Endothelial cell of umbilical vein (primary cell): ENCODE results near the gene APBB2. TPM values are rescaled to one million over a fixed set of nuclear protein-coding genes. Genes with fewer than 3 reads are reported as not detected.
A peak's percentile ranks its signal among the peaks of the same experiment; 100 is the strongest.

Experiments used
- BruUV-seq: library from RNA; stranded (reverse); fragments of 400-500 nt; replicated peaks from 2 replicates; lab custom pipeline; 2021; lab: Mats Ljungman, UMichigan
- CTCF ChIA-PET: fragments of 300-600, 350-600 bp; sonication (Branson Sonifier 250); formaldehyde crosslinking; loops from one replicate; lab custom pipeline; 2021; ENCODE audit warnings: antibody characterized with exemption, inconsistent platforms; lab: Charles Lee
- POLR2A ChIA-PET: fragments of 300-600, 350-600 bp; sonication (Branson Sonifier 250); formaldehyde crosslinking; loops from one replicate; lab custom pipeline; 2021; ENCODE audit warnings: antibody characterized with exemption, inconsistent platforms; lab: Charles Lee
- DNase-seq: peaks from one replicate; pipeline ENCODE4 v3.0.0-alpha.2; 2011; ENCODE audit warnings: low read depth, low spot score
- FAIRE-seq: peaks from 2 replicates; lab custom pipeline; 2011; peaks lifted over from hg19 to GRCh38; lab: Jason Lieb, UNC
- H2AFZ ChIP-seq: 2 replicates; pipeline ENCODE4 v1.6.0; 2012; ENCODE audit warnings: low read depth, low read length, control low read depth, inconsistent platforms
- H3K27ac ChIP-seq: 2 replicates; pipeline ENCODE4 v1.5.1; 2011; ENCODE audit warnings: low read depth, mild to moderate bottlenecking, control low read depth, low read length, moderate library complexity; ENCODE audit not compliant: insufficient read depth
- H3K27me3 ChIP-seq, 2 experiments: 2 replicates each; pipeline versions ENCODE4 v1.6.0 to v1.6.1; 2011; ENCODE audit warnings: low read length in 2 of 2, mixed read lengths in 1 of 2; ENCODE audit not compliant: control insufficient read depth in 2 of 2, insufficient read depth in 2 of 2
- H3K36me3 ChIP-seq, 2 experiments: 2 replicates in 1 of 2; 3 replicates in 1 of 2; pipeline ENCODE4 v1.5.1; 2011; ENCODE audit warnings: low read length in 2 of 2, mild to moderate bottlenecking in 1 of 2, moderate library complexity in 1 of 2; ENCODE audit not compliant: control insufficient read depth in 2 of 2, insufficient read depth in 2 of 2; ENCODE audit errors: extremely low read depth in 1 of 2
- H3K4me1 ChIP-seq: 3 replicates; pipeline ENCODE4 v1.5.1; 2011; ENCODE audit warnings: mild to moderate bottlenecking, low read length; ENCODE audit not compliant: control insufficient read depth, insufficient read depth; ENCODE audit errors: extremely low read depth
- H3K4me2 ChIP-seq: 2 replicates; pipeline ENCODE4 v1.6.1; 2011; ENCODE audit warnings: low read length, control low read depth, mixed read lengths; ENCODE audit not compliant: insufficient read depth
- H3K4me3 ChIP-seq, 3 experiments: fragments of 200-600 bp in 1 of 3; sonication (generic), shearing (Covaris generic) in 1 of 3; replicated peaks in 1 of 3; 2 replicates each; pipeline ENCODE4 v1.5.1; 2011 to 2016; ENCODE audit warnings: control low read depth in 3 of 3, low read length in 3 of 3, mild to moderate bottlenecking in 2 of 3, inconsistent platforms in 1 of 3, low read depth in 1 of 3, moderate library complexity in 1 of 3; ENCODE audit not compliant: insufficient read depth in 1 of 3
- H3K79me2 ChIP-seq: 2 replicates; pipeline ENCODE4 v1.6.0; 2012; ENCODE audit warnings: low read length, inconsistent platforms; ENCODE audit not compliant: control insufficient read depth, insufficient read depth
- H3K9ac ChIP-seq: replicated peaks from 2 replicates; pipeline ENCODE3; 2011; ENCODE audit warnings: low read length, control low read depth; ENCODE audit not compliant: insufficient read depth; ENCODE audit errors: extremely low read depth
- H3K9me1 ChIP-seq: replicated peaks from 3 replicates; pipeline ENCODE4 v1.6.0; 2011; ENCODE audit warnings: mild to moderate bottlenecking, low read length; ENCODE audit not compliant: control insufficient read depth, insufficient read depth; ENCODE audit errors: extremely low read depth
- H3K9me3 ChIP-seq: replicated peaks from 2 replicates; pipeline ENCODE4 v1.5.1; 2012; ENCODE audit warnings: low read length, inconsistent platforms; ENCODE audit not compliant: control insufficient read depth, insufficient read depth
- H4K20me1 ChIP-seq: replicated peaks from 2 replicates; pipeline ENCODE3; 2011; ENCODE audit warnings: mild to moderate bottlenecking, low read length; ENCODE audit not compliant: control insufficient read depth, insufficient read depth; ENCODE audit errors: extremely low read depth
- CTCF ChIP-seq, 2 donors: IDR thresholded peaks; 1 replicate in 1 of 2; 2 replicates in 1 of 2; pipeline ENCODE4 v1.5.1; 2011; ENCODE audit warnings: low read length in 2 of 2, mild to moderate bottlenecking in 2 of 2, moderate library complexity in 2 of 2, control low read depth in 1 of 2, inconsistent platforms in 1 of 2, low read depth in 1 of 2; ENCODE audit not compliant: insufficient read depth in 1 of 2; ENCODE audit errors: extremely low read depth in 1 of 2
- EZH2 ChIP-seq: IDR thresholded peaks from 2 replicates; pipeline ENCODE4 v1.6.1; 2012; ENCODE audit warnings: borderline replicate concordance, low read depth, mild to moderate bottlenecking, moderate library complexity, low read length, inconsistent platforms; ENCODE audit not compliant: severe bottlenecking
- FOS ChIP-seq: IDR thresholded peaks from 2 replicates; pipeline ENCODE4 v1.6.1; 2011; ENCODE audit warnings: mild to moderate bottlenecking, low read length, moderate library complexity, borderline replicate concordance; ENCODE audit not compliant: insufficient read depth
- GATA2 ChIP-seq: IDR thresholded peaks from 2 replicates; pipeline ENCODE4 v1.7.0; 2011; ENCODE audit warnings: low read depth, mild to moderate bottlenecking, moderate library complexity, mixed read lengths, low read length; ENCODE audit not compliant: insufficient read length, insufficient read depth
- JUN ChIP-seq: IDR thresholded peaks from 2 replicates; pipeline ENCODE4 v1.6.1; 2011; ENCODE audit warnings: borderline replicate concordance, low read depth; ENCODE audit not compliant: insufficient read length, insufficient read depth
- MAX ChIP-seq: IDR thresholded peaks from 2 replicates; pipeline ENCODE4 v1.6.1; 2011; ENCODE audit not compliant: insufficient read depth, insufficient read length
- MYC ChIP-seq: IDR thresholded peaks from one replicate; pipeline ENCODE4 v1.6.1; 2011; ENCODE audit warnings: mild to moderate bottlenecking, low read depth, low read length
- POLR2A ChIP-seq: IDR thresholded peaks from 2 replicates; pipeline ENCODE4 v1.6.1; 2012; ENCODE audit warnings: low read depth, mild to moderate bottlenecking, control low read depth, low read length
- POLR2AphosphoS5 ChIP-seq: IDR thresholded peaks from 2 replicates; pipeline ENCODE4 v1.6.1; 2012; ENCODE audit warnings: low read depth, mild to moderate bottlenecking, control low read depth, low read length, moderate library complexity; ENCODE audit not compliant: insufficient read depth
- dilution Hi-C: fragments of 300-500 bp; cut with MboI; formaldehyde crosslinking; loops from one replicate; pipeline ENCODE4 v1.15.0; 2019; ENCODE audit warnings: low sequenced_read_pairs; ENCODE audit not compliant: extremely low pct_ligation_motif_present
- intact Hi-C: fragments of 100-400 bp; cut with micrococcal nuclease; formaldehyde crosslinking; loops from one replicate; pipeline ENCODE4 v1.10.0; 2022
- polyA plus RNA-seq, 4 experiments: library from polyadenylated mRNA; depleted of rRNA in 3 of 4; stranded (reverse) in 3 of 4; unstranded in 1 of 4; fragments of >200 nt; gene quantifications; 2 replicates each; pipeline versions ENCODE4 v1.2.1 to v1.2.3, GENCODE V29; 2011 to 2012; ENCODE audit warnings: missing spikeins in 1 of 4
- total RNA-seq: library from RNA; stranded (reverse); gene quantifications from 2 replicates; pipeline ENCODE4 v1.2.3, GENCODE V29; 2021

The APBB2 gene
- total and polyA plus RNA-seq, 2 donors (not counting 3 experiments of a cell fraction or from before 2014, with no cell fraction given) = 79.8 to 124 TPM

GRCh38 chr4:41022116-41022515, 192.2 kb downstream of the APBB2 start:
- ChIA-PET POLR2A (no interaction called here), CTCF (no interaction called here)
- Histone ChIP-seq H3K9me1 (no peaks in the 10 kb centered on the region), H3K79me2 (peaks cover 59% of the 10 kb centered on the region), H4K20me1 (no peaks in the 10 kb centered on the region), H2AFZ (no peak overlapping the region), H3K27me3 (no peaks in the 10 kb centered on the region), H3K27ac (no peak overlapping the region), H3K36me3 (no peaks in the 10 kb centered on the region), H3K4me1 (no peaks in the 10 kb centered on the region), H3K9me3 (peaks cover 10% of the 10 kb centered on the region), H3K4me3 (no peak overlapping the region), H3K4me2 (no peak overlapping the region), H3K9ac (peak overlapping the region; percentile 10)
- no peak for FAIRE-seq
- TF ChIP-seq POLR2A (no peak), GATA2 (no peak), MYC (no peak), POLR2AphosphoS5 (no peak), CTCF (IDR thresholded peaks at IDR 0.05; ENCODE audit: extremely low read depth in 1 of 2, insufficient read depth in 1 of 2, low read depth in 1 of 2, low read length in 2 of 2) (no peak), JUN (no peak), EZH2 (no peak), MAX (no peak), FOS (no peak)
- no TSS peak for BruUV-seq
- dilution Hi-C loops = no loop called here
- intact Hi-C loops = loop anchor here (2.0 kb wide), 1 partner anchor 29 kb away; no protein-coding TSS in a partner anchor
- no peak for DNase-seq
